Stimulated activated CD8-positive, alpha-beta memory T cell treated with anti-CD3 and anti-CD28 coated beads, Interleukin-4, amount 100 ng/mL, for 4 hours (primary cell): ENCODE data around the gene HSPG2.

Experiments used
- DNase-seq, 2 donors: peaks; one replicate each; pipeline ENCODE4 v3.0.0-alpha.2; 2020; ENCODE audit warnings: low read depth in 2 of 2, low spot score in 1 of 2

Gene HSPG2

GRCh38 chr1:21901473-21901847 is 35.6 kb downstream of the HSPG2 start:
- DNase-seq = no peak

GRCh38 chr1:21900766-21901472 is 36.2 kb downstream of the HSPG2 start:
- DNase-seq = no peak

GRCh38 chr1:21899987-21900386 is 37.1 kb downstream of the HSPG2 start:
- no peak for DNase-seq

GRCh38 chr1:21899267-21899810 is 37.8 kb downstream of the HSPG2 start:
- DNase-seq = no peak

- no peak for DNase-seq
These were observed 38.5 kb downstream of the HSPG2 start for GRCh38 chr1:21898326-21899200.

GRCh38 chr1:21897844-21898243 is 39.3 kb downstream of the HSPG2 start:
- DNase-seq = no peak

- no peak for DNase-seq
These were observed 40.2 kb downstream of the HSPG2 start for GRCh38 chr1:21896652-21897532.

- DNase-seq = no peak
These were observed 41.1 kb downstream of the HSPG2 start for GRCh38 chr1:21896026-21896425.

GRCh38 chr1:21894034-21894881 is 42.9 kb downstream of the HSPG2 start:
- no peak for DNase-seq

- DNase-seq = no peak
These were observed 43.9 kb downstream of the HSPG2 start for GRCh38 chr1:21893046-21893805.

GRCh38 chr1:21891621-21892479 is 45.3 kb downstream of the HSPG2 start:
- DNase-seq = no peak

GRCh38 chr1:21891081-21891480 is 46.0 kb downstream of the HSPG2 start:
- DNase-seq = no peak

GRCh38 chr1:21888500-21888899 is 48.6 kb downstream of the HSPG2 start:
- DNase-seq = no peak

GRCh38 chr1:21887796-21888195 is 49.3 kb downstream of the HSPG2 start:
- DNase-seq = no peak

- DNase-seq = no peak
These were observed 49.8 kb downstream of the HSPG2 start for GRCh38 chr1:21887216-21887736.

- no peak for DNase-seq
These were observed 50.5 kb downstream of the HSPG2 start for GRCh38 chr1:21886486-21887215.

GRCh38 chr1:21885236-21886037 is 51.7 kb downstream of the HSPG2 start:
- no peak for DNase-seq
